Measurements from ENCODE around the gene NEK11. TPM values are rescaled to one million over a fixed set of nuclear protein-coding genes. Genes with fewer than 3 reads are reported as not detected.

The NEK11 gene
- total RNA-seq, 3 donors from 2014 or later = 3.9 to 9.4 (median 5.8) TPM

- H3K4me3 ChIP-seq = no peak overlapping the region
- no peak for ATAC-seq
- TF ChIP-seq, protein P1, sequence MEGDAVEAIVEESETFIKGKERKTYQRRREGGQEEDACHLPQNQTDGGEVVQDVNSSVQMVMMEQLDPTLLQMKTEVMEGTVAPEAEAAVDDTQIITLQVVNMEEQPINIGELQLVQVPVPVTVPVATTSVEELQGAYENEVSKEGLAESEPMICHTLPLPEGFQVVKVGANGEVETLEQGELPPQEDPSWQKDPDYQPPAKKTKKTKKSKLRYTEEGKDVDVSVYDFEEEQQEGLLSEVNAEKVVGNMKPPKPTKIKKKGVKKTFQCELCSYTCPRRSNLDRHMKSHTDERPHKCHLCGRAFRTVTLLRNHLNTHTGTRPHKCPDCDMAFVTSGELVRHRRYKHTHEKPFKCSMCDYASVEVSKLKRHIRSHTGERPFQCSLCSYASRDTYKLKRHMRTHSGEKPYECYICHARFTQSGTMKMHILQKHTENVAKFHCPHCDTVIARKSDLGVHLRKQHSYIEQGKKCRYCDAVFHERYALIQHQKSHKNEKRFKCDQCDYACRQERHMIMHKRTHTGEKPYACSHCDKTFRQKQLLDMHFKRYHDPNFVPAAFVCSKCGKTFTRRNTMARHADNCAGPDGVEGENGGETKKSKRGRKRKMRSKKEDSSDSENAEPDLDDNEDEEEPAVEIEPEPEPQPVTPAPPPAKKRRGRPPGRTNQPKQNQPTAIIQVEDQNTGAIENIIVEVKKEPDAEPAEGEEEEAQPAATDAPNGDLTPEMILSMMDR (IDR thresholded peaks at IDR 0.05) = no peak
- intact Hi-C loops (cut with DNase I, micrococcal nuclease) = no loop called here
- H3K9me3 ChIP-seq = no peaks in the 10 kb centered on the region
- H3K36me3 ChIP-seq (ENCODE audit: low read depth) = no peaks in the 10 kb centered on the region
- no peaks in the 10 kb centered on the region for H3K4me1 ChIP-seq (ENCODE audit: low read depth)
- DNase-seq = no peak
These were observed 115.9 kb downstream of the NEK11 start for GRCh38 chr3:131142580-131142979.

DNA sequence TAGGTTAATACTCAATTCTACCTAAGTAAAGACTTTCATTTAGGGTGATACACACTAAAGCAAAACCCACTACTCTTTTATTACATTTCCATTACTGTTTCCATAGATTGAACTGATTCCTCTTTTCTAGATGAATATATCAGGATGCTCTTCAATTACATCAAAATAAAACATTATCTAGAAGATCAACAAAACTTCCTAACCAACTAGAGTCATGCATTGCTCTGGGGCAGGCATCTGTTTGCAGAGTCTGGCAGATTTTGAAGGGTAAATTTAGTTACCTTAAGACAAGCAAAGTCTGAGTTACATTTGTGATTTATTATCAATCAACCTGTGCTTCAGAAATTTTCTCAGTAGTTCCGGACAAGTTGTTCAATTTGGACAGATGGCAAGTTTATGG, 117.1 kb downstream of the NEK11 start:
- TF ChIP-seq, protein P1 (IDR thresholded peaks at IDR 0.05) = no peak
- no peak for DNase-seq
- no peaks in the 10 kb centered on the region for H3K9me3 ChIP-seq
- no peak for ATAC-seq
- intact Hi-C loops (cut with DNase I, micrococcal nuclease) = no loop called here
- no peaks in the 10 kb centered on the region for H3K4me1 ChIP-seq (ENCODE audit: low read depth)
- H3K4me3 ChIP-seq = no peak overlapping the region
- H3K36me3 ChIP-seq (ENCODE audit: low read depth) = no peaks in the 10 kb centered on the region

DNA sequence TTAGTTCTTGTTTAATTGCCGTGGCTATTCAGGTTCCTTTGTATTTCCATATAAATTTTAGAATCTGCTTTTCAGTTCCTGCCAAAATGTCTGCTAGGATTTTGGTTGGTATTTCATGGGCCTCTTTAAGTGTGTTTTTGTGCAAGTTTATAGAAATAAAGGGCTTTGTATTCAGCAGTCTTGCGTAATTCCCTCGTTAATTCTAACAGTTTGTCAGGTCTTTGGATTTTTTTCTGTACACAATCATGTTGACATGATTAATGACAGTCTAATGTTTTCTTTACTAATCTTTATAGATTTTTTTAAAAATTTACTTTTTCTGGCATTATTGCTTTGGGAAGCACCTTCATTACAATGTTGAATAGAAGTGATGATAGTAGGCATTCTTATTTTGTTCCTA, 120.9 kb downstream of the NEK11 start:
- H3K36me3 ChIP-seq (ENCODE audit: low read depth) = no peaks in the 10 kb centered on the region
- TF ChIP-seq, protein P1 (IDR thresholded peaks at IDR 0.05) = no peak
- intact Hi-C loops (cut with DNase I, micrococcal nuclease) = no loop called here
- no peaks in the 10 kb centered on the region for H3K4me1 ChIP-seq (ENCODE audit: low read depth)
- ATAC-seq (no peak), DNase-seq (no peak)
- H3K4me3 ChIP-seq = no peak overlapping the region
- no peaks in the 10 kb centered on the region for H3K9me3 ChIP-seq

- Histone ChIP-seq H3K9me3 (no peaks in the 10 kb centered on the region), H3K4me1 (ENCODE audit: low read depth) (no peaks in the 10 kb centered on the region), H3K4me3 (no peak overlapping the region), H3K36me3 (ENCODE audit: low read depth) (no peaks in the 10 kb centered on the region)
- TF ChIP-seq, protein P1 (IDR thresholded peaks at IDR 0.05) = no peak
- DNase-seq (no peak), ATAC-seq (no peak)
- intact Hi-C loops (cut with DNase I, micrococcal nuclease) = no loop called here
These were observed 131.8 kb downstream of the NEK11 start for GRCh38 chr3:131158434-131158833.

DNA sequence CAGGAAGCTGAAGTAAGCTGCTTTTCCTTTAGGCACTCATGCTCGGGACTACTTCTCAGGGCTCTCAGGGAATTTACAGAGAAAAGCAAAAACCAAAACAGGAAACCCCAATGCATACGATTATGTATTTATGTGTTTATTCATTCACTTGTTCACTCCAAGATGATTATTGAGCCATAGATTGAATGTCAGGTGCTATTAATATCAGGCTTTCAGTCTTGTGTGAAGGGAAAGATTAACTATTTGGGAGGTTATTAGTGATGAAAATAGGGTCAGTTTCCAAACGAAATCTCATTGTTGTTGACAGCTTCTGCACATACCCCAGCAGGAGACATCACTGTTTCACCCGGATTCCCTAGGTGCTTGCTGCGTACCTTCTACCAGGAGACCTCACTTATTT, 135.8 kb downstream of the NEK11 start:
- DNase-seq (no peak), ATAC-seq (no peak)
- intact Hi-C loops (cut with DNase I, micrococcal nuclease) = no loop called here
- no peaks in the 10 kb centered on the region for H3K4me1 ChIP-seq (ENCODE audit: low read depth)
- H3K36me3 ChIP-seq (ENCODE audit: low read depth) = no peaks in the 10 kb centered on the region
- no peak overlapping the region for H3K4me3 ChIP-seq
- H3K9me3 ChIP-seq = no peaks in the 10 kb centered on the region
- TF ChIP-seq, protein P1 (IDR thresholded peaks at IDR 0.05) = no peak

- Histone ChIP-seq H3K4me1 (ENCODE audit: low read depth) (no peaks in the 10 kb centered on the region), H3K9me3 (no peaks in the 10 kb centered on the region), H3K36me3 (ENCODE audit: low read depth) (no peaks in the 10 kb centered on the region), H3K4me3 (no peak overlapping the region)
- no peak for DNase-seq
- ATAC-seq = no peak
- TF ChIP-seq, protein P1 (IDR thresholded peaks at IDR 0.05) = no peak
- intact Hi-C loops (cut with DNase I, micrococcal nuclease) = no loop called here
These were observed 141.2 kb downstream of the NEK11 start for GRCh38 chr3:131167867-131168266.

Measured in mucosa of descending colon (tissue), 3 donors.